ENCODE results near the gene C1orf198.

C1orf198 gene

DNA sequence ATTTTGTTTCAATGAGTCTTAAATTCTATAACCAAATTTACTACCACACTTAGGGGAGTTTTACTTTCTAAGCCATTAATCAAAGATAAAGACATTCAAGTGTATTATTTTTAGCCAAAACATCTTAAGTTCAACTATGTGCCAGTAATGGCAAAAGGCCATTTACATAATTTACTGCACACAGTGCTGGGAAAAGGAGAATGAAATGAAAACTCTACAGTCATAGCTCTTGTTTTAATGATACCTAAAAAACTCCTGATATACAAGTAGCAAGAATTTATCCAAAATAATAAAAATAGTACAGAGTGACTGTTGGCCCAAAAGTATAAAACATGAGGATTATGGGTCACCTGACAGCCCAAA lies 42.4 kb upstream of the C1orf198 start:
- no peak overlapping the region for H3K4me3 ChIP-seq (ENCODE audit: low read depth, low read length)
- no peak for DNase-seq (ENCODE audit: low read depth)
- TF ChIP-seq, protein P1, sequence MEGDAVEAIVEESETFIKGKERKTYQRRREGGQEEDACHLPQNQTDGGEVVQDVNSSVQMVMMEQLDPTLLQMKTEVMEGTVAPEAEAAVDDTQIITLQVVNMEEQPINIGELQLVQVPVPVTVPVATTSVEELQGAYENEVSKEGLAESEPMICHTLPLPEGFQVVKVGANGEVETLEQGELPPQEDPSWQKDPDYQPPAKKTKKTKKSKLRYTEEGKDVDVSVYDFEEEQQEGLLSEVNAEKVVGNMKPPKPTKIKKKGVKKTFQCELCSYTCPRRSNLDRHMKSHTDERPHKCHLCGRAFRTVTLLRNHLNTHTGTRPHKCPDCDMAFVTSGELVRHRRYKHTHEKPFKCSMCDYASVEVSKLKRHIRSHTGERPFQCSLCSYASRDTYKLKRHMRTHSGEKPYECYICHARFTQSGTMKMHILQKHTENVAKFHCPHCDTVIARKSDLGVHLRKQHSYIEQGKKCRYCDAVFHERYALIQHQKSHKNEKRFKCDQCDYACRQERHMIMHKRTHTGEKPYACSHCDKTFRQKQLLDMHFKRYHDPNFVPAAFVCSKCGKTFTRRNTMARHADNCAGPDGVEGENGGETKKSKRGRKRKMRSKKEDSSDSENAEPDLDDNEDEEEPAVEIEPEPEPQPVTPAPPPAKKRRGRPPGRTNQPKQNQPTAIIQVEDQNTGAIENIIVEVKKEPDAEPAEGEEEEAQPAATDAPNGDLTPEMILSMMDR (IDR thresholded peaks at IDR 0.05; ENCODE audit: low read depth, low read length, missing control alignments): no peak

DNA sequence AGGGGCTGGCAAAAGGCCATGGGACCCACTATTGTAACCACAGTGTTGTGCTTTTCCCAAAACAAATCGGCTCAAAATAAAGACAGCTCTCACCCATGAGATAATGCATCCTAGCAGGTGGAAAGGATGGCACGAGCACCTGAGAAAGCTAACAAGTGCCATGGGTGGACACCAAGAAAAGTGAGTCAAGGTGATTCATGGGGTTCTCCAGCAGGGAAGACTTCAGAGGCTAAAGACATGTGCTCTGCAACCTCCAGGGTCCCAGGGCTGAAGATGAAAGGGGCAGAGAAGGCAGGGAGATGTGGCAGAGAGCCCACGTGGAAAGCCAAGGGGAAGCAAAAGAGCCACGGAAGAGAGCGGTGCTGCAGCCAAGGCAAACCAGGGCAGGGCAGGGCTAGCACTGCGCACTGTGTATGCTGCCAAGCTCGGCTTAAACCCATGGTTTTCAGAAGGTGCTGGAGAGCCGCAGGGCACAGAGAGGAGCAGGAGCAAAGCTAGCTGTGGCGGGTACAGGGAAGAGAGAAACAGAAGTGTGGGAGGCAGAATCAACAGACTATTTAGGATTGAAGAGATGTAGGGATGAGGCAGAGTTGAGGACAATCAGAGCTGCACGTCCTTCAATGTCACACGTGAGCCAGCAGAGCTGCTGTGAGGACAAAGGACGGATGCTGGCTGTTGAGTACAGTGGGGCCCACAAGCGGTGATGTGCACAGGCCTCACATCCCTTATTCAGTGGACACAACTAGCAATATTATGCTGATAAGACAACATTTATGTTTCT lies 41.8 kb upstream of the C1orf198 start:
- TF ChIP-seq, protein P1 (IDR thresholded peaks at IDR 0.05; ENCODE audit: low read depth, low read length, missing control alignments): no peak
- no peak for DNase-seq (ENCODE audit: low read depth)
- no peak overlapping the region for H3K4me3 ChIP-seq (ENCODE audit: low read depth, low read length)

DNA sequence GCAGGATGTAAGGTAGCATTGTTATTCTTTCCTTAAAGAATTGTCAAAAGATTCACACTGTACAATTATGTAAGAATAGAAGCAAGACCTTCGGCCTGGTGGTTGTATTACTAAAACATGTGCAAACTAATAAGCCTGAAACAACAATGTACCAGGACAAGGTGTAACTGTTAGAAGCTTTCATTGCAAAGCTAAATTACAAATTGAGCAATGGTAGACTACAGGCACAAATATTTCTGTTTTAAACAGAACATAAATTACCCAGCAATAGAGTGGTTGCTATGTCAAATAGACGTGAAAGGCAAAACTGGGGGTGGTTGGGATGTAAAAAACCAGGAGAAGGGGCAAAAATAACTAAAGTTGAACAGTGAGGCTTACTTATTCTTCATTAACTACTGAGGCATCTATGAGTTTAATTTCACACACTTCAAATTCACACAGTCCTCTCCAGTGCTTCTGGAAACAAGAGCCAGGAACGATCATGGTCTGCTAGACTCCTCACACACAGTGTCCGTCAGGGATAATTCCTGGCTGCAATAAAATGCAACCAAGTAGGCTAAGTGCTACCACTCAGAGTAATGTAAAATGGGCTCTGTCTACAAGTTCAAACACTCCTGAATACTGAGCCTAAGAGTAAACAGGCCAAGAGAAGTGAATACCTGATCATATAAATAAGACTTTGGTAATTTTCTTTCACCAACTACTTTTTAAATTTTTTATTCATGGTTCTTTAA lies 39.3 kb upstream of the C1orf198 start:
- TF ChIP-seq, protein P1 (IDR thresholded peaks at IDR 0.05; ENCODE audit: low read depth, low read length, missing control alignments): no peak
- no peak overlapping the region for H3K4me3 ChIP-seq (ENCODE audit: low read depth, low read length)
- no peak for DNase-seq (ENCODE audit: low read depth)

DNA sequence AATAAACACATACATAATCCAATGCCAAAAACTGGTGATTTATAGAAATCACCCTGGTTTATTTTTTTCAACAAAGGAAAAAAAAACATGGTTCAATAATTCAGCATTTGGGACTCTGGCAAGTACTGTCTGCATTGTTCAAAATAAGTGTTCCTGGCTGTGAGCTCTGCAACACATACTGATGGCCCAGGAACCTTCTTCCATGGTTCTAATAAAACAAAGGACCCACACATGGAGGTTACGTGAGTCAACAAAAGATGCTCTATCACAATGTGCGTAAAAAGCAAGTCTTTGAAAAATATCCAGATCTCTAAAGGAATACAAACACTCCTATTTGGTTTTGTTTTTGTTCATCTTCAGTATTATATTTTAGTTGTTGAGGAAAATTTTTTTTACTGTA lies 37.9 kb upstream of the C1orf198 start:
- no peak overlapping the region for H3K4me3 ChIP-seq (ENCODE audit: low read depth, low read length)
- TF ChIP-seq, protein P1 (IDR thresholded peaks at IDR 0.05; ENCODE audit: low read depth, low read length, missing control alignments): no peak
- no peak for DNase-seq (ENCODE audit: low read depth)

DNA sequence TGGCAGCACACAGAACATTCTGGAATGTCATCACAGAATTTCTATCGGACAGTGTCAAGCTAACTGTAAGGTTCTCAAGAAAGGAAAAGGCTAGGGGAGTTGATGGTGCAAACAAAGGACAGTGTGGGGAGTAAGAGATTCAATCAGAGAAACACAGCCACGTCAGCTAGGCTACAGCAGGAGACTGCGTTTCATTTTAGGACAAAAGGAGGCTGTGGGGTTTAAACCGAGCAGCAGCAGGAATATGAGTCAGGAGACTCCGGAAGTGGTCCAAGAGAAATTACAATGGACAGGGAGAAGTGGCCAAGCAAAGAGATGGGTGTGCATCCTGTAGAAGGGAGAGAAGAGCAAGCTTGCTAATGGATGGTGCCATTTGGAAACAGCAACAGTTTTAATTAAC lies 37.4 kb upstream of the C1orf198 start:
- DNase-seq (ENCODE audit: low read depth): no peak
- H3K4me3 ChIP-seq (ENCODE audit: low read depth, low read length): no peak overlapping the region
- TF ChIP-seq, protein P1 (IDR thresholded peaks at IDR 0.05; ENCODE audit: low read depth, low read length, missing control alignments): no peak

DNA sequence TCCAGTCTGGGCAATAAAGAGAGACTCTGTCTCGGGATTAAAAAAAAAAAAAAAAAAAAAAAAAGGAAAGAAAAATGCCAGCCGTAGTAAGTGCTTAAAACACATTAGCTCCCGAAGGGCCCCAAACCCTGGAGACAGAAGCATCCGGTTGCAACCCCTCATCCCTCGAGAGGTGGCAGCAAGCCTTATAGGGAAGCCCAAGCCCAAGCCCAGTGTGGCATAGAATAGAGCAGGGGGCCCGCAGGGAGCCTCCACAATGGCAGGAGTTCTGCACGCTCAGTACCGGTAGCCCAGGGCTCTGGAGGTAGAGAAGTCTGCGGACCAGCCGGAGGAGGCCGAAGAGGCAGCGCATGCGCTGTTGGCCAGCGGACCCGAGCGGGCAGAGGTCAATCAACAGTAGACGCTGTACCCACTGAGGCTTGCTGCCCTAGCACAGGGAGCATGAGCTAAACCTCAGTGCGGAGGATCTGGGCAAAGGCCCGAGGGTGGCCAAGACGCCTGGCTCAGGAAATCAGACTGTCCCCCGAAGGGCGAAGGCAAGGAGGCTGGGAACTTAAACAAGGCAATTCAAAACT lies 34.1 kb upstream of the C1orf198 start:
- DNase-seq (ENCODE audit: low read depth): no peak
- H3K4me3 ChIP-seq (ENCODE audit: low read depth, low read length): no peak overlapping the region
- TF ChIP-seq, protein P1 (IDR thresholded peaks at IDR 0.05; ENCODE audit: low read depth, low read length, missing control alignments): no peak

Measured in GM12864 (cell line).